Muscle layer of duodenum (tissue), 2 donors: Measurements from ENCODE around the gene LIPT2.

ENCODE experiments used
- H3K27ac ChIP-seq: one replicate; pipeline ENCODE4 v1.7.0; 2013; ENCODE audit warnings: mild to moderate bottlenecking, low read length
- H3K27me3 ChIP-seq: one replicate; pipeline ENCODE4 v1.7.0; 2013; ENCODE audit warnings: low read depth, mild to moderate bottlenecking, control low read depth, low read length
- H3K36me3 ChIP-seq, 2 donors: one replicate each; pipeline ENCODE4 v1.7.0; 2013; ENCODE audit warnings: low read length in 2 of 2, control low read depth in 1 of 2, mild to moderate bottlenecking in 1 of 2; ENCODE audit not compliant: insufficient read depth in 2 of 2, control insufficient read depth in 1 of 2
- H3K4me1 ChIP-seq, 2 donors: one replicate each; pipeline ENCODE4 v1.7.0; 2013; ENCODE audit warnings: low read length in 2 of 2, mild to moderate bottlenecking in 2 of 2, control low read depth in 1 of 2, moderate library complexity in 1 of 2; ENCODE audit not compliant: insufficient read depth in 2 of 2, control insufficient read depth in 1 of 2
- H3K4me3 ChIP-seq, 2 donors: one replicate each; pipeline ENCODE4 v1.7.0; 2013; ENCODE audit warnings: low read length in 2 of 2, low read depth in 1 of 2, mild to moderate bottlenecking in 1 of 2
- H3K9me3 ChIP-seq, 2 donors: one replicate each; pipeline ENCODE4 v1.7.0; 2013; ENCODE audit warnings: low read length in 2 of 2, control low read depth in 1 of 2, mild to moderate bottlenecking in 1 of 2; ENCODE audit not compliant: control insufficient read depth in 1 of 2
- donor health status: healthy.

LIPT2 gene

DNA sequence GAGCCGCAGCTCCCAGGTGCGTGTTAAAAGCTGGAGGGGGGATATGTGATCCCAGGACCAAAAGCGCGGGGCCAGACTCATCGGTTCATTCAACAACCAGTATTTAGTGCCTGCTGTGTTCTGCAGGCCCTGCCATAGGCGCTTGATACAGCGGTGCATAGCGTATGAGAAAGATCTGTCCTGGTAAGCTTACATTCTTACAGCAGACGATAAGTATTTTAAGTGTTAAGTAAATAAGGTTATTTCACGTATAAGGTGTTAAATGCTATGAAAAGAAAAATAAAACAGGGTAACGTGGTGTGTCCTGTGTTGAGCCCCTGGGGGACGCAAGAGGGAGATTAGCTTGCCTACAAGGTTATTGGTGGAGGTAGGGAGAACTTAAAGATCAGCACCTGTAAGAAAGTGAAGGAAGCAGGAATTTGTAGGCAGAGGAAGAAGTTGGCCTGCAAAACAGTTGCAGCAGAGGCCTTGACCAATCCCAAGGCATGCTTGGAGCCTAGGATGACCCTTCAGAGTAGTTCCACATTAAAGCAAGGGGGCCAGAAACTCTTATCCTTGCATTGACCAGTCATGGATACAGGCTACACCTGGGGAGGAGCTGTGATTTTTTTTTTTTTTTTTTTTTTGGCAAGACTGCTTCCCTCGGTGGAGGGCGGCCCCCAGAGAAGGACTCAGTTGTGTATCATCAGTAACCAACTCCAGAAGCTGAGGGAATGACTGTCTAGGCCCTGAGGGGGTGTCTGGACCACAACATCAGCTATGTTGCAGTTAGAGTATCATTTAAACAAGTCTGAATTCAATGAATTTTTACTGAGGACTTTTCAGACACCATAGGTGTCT is 487 bp upstream of the LIPT2 start:
- H3K27me3 ChIP-seq: no peaks in the 10 kb centered on the region
- H3K4me3 ChIP-seq: peak overlapping the region; percentile 73 to 95
- peaks cover 0 to 12% of the 10 kb centered on the region in 2 donors for H3K36me3 ChIP-seq
- peaks cover 0 to 4% of the 10 kb centered on the region in 2 donors for H3K9me3 ChIP-seq
- peak overlapping the region; percentile 69 for H3K27ac ChIP-seq
- H3K4me1 ChIP-seq: peaks cover 0 to 9% of the 10 kb centered on the region in 2 donors

DNA sequence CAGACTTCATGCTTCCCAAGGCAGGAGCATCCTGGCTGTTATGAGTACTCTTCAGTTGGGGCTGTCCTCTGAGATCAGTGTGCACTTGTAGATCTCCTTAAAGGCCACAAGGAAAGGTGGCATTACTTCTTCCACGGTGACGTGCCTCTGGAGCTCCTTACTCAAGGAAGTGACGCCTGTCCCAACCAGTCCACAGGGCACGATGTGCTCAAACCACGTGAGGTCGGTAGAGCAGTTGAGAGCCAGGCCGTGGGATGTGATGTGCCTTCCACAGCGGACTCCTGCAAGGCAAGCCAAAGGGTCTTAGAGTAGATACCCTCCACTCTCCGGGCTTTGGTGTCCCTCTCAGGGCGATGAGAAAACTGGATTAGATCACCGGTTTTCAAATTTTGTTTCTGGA is 1.4 kb downstream of the LIPT2 start:
- no peak overlapping the region for H3K27ac ChIP-seq
- H3K9me3 ChIP-seq: peaks cover 0 to 4% of the 10 kb centered on the region in 2 donors
- H3K36me3 ChIP-seq: peaks cover 0 to 12% of the 10 kb centered on the region in 2 donors
- H3K27me3 ChIP-seq: no peaks in the 10 kb centered on the region
- peaks cover 0 to 9% of the 10 kb centered on the region in 2 donors for H3K4me1 ChIP-seq
- H3K4me3 ChIP-seq: no peak overlapping the region

DNA sequence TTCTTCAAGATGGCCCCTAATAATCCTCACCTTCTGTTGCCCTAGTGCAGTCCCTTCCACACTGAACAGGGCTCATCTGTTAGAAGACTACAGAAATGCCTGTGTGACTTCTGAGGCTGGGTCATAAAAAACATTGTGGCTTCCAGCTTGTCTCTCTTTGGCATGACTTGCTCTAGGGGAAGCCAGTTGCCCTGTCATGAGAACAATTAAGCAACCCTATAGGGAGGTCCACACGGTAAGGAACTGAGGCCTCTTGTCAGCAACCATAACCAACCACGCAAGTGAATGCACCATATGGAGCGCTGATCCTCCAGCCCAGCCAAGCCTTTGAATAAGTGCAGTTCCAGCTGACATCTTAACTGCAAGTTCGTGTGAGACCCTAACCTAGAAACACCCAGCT is 2.6 kb downstream of the LIPT2 start:
- Histone ChIP-seq H3K9me3 (no peaks in the 10 kb centered on the region), H3K4me1 (peaks cover 0 to 9% of the 10 kb centered on the region in 2 donors), H3K4me3 (no peak overlapping the region), H3K27me3 (no peaks in the 10 kb centered on the region), H3K36me3 (peaks cover 0 to 6% of the 10 kb centered on the region in 2 donors), H3K27ac (no peak overlapping the region)

DNA sequence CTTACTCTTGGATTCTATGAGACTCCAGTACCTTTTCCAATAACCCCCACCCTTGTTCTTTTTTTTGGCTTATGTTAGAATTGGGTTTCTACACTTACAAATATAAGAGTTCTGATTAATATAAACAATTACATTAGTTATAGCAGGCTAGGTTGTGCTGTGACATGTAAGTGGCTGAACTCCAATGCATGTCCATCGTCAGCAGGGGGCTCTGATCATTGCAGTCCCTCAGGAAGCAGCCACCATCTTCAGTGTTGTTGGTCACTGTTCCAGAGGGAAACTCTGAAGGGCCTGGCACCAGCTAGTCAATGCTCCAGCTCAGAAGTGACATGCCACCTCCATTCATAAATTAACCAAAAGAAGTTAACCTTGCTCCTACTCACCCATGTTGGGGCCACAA is 5.6 kb downstream of the LIPT2 start:
- H3K27me3 ChIP-seq: no peaks in the 10 kb centered on the region
- no peaks in the 10 kb centered on the region for H3K9me3 ChIP-seq
- no peaks in the 10 kb centered on the region for H3K4me1 ChIP-seq
- no peak overlapping the region for H3K4me3 ChIP-seq
- no peak overlapping the region for H3K27ac ChIP-seq
- no peaks in the 10 kb centered on the region for H3K36me3 ChIP-seq

GRCh38 chr11:74485868-74486267 is 7.7 kb downstream of the LIPT2 start:
- Histone ChIP-seq H3K9me3 (no peaks in the 10 kb centered on the region), H3K27ac (no peak overlapping the region), H3K4me3 (no peak overlapping the region), H3K27me3 (no peaks in the 10 kb centered on the region), H3K36me3 (no peaks in the 10 kb centered on the region), H3K4me1 (no peaks in the 10 kb centered on the region)

GRCh38 chr11:74480688-74481417 is 12.7 kb downstream of the LIPT2 start:
- Histone ChIP-seq H3K4me1 (no peaks in the 10 kb centered on the region), H3K36me3 (no peaks in the 10 kb centered on the region), H3K4me3 (no peak overlapping the region), H3K9me3 (no peaks in the 10 kb centered on the region), H3K27me3 (no peaks in the 10 kb centered on the region), H3K27ac (no peak overlapping the region)

DNA sequence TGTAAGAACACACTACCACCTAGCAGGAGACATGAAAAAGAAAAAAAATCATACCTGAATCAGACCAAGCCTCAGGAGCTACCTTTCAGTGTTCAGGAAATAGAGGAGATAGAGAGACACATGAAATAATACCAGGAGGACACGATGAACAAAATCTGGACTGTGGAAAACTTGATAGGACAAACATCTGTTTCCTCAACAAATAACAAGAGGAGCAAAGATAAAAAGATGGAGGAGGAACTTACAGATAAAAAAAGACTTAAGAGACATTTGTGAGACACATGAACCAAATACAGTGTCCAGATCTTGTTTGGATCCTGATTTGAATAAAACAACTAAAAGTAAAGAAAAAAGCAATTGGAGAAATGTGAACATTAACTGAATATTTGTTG is 13.8 kb downstream of the LIPT2 start:
- H3K27ac ChIP-seq: no peak overlapping the region
- H3K9me3 ChIP-seq: no peaks in the 10 kb centered on the region
- no peaks in the 10 kb centered on the region for H3K4me1 ChIP-seq

GRCh38 chr11:74478877-74479731 is 14.4 kb downstream of the LIPT2 start:
- H3K4me1 ChIP-seq: no peaks in the 10 kb centered on the region
- H3K9me3 ChIP-seq: no peaks in the 10 kb centered on the region
- H3K27ac ChIP-seq: no peak overlapping the region
- no peaks in the 10 kb centered on the region for H3K27me3 ChIP-seq
- no peak overlapping the region for H3K4me3 ChIP-seq
- no peaks in the 10 kb centered on the region for H3K36me3 ChIP-seq

More for the DNA sequence above, 13.8 kb downstream of the LIPT2 start:
- no peak overlapping the region for H3K4me3 ChIP-seq
- no peaks in the 10 kb centered on the region for H3K36me3 ChIP-seq
- no peaks in the 10 kb centered on the region for H3K27me3 ChIP-seq

- no peak overlapping the region for H3K4me3 ChIP-seq
- no peak overlapping the region for H3K27ac ChIP-seq
- no peaks in the 10 kb centered on the region for H3K36me3 ChIP-seq
- no peaks in the 10 kb centered on the region for H3K4me1 ChIP-seq
- H3K27me3 ChIP-seq: no peaks in the 10 kb centered on the region
- H3K9me3 ChIP-seq: no peaks in the 10 kb centered on the region
These were observed 17.0 kb downstream of the LIPT2 start for GRCh38 chr11:74476536-74476935.

GRCh38 chr11:74474316-74474715 is 19.2 kb downstream of the LIPT2 start:
- Histone ChIP-seq H3K4me1 (no peaks in the 10 kb centered on the region), H3K27me3 (no peaks in the 10 kb centered on the region), H3K36me3 (no peaks in the 10 kb centered on the region), H3K9me3 (no peaks in the 10 kb centered on the region), H3K27ac (no peak overlapping the region), H3K4me3 (no peak overlapping the region)
